Measurements from ENCODE around the gene SMIM14. TPM values are rescaled to one million over a fixed set of nuclear protein-coding genes. Genes with fewer than 3 reads are reported as not detected.
"Not testable (repeated sequence)": the region's sequence is repeated elsewhere in the genome, so short reads cannot be mapped to it uniquely, and the experiment has no call there.

Gene SMIM14
- polyA plus RNA-seq, 5 donors: 45.5 to 70.0 (median 62.5) TPM

DNA sequence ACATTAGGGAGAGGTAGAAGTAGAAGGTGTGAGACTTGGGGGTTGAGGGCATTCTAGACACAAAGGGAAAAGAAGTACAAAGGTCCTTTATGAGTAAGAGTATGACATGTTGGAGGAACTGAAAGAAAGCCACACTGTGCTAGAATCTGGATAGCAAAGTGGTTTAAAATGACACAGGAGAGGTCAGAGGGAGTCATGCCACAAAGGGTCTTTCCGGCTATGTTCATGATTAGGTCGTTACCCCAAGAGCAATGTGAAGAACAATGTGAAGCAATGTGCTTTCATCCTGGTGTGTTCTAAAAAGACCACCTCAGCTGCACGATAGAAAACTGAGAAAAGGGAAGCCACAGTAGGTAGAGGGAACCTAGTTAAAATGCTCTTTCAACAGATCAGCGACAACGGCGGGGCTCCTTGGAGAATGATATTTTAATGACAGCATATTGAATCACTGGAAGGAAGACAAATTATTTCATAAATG lies 29.2 kb downstream of the SMIM14 start:
- no peak for DNase-seq

DNA sequence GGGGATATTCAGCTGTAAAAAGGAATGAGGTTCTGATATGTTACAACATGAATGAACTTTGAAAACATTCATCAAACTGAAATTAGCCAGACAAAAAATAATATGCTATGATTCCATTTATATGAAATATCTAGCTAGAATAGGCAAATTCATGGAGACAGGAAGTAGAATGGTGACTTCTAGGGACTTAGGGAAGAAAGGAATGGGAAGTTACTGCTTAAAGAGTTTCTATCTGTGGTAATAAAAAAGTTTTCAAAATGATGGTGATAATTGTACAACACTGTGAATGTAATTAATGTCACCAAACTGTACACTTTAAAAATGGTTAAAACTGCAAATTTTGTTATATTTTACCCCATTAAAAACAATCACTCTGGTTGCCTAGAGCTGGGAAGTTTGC lies 30.2 kb downstream of the SMIM14 start:
- no peak for DNase-seq

DNA sequence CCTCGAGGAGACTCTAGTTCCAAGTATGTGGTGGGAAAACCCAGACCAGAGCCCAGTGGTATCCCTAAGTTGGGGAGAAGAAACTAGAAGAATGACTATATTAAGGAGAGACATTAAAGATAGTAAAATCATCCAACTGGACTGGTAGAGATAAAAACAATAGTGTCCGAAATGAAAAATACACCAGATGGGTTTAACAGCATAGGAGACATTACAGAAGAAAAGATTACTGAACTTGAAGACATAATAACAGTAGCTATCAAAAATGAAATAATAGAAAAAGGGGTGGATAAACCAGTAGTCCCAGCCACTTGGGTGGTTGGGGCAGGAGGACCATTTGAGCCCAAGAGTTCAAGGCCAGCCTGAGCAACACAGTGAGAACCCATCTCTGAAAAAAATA lies 31.9 kb downstream of the SMIM14 start:
- no peak for DNase-seq

DNA sequence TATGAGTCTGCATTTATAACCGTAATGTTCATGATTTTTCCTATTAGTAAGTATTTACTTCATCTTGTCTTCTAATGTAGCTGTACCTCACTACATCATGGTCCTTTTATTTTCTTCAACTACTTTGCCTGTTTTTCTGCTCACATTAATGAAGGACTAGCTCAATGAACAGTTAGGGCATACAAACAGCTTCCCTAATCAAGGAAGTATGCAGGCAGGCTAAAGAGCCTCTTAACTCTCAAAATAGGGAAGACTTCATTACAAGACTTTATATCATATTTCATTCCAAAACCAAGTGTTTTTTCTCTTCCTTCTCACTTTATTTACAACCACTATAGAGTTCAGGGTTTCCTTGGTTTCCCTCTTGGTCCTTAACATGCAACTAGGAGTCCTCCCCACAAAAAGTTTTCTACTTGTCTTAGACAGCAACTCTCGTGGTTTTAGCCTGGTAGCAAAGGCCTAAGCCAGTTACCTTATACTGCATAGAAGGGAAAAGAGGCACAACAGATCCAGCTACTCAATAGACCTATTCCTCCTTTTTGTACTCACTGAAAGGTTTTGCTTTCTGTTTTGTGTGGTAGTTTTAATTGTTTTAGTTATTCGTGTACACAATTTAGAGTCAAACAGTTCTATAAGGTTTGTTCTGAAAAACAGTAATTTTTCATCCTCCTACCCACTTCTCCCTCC lies 40.8 kb downstream of the SMIM14 start:
- DNase-seq: no peak

DNA sequence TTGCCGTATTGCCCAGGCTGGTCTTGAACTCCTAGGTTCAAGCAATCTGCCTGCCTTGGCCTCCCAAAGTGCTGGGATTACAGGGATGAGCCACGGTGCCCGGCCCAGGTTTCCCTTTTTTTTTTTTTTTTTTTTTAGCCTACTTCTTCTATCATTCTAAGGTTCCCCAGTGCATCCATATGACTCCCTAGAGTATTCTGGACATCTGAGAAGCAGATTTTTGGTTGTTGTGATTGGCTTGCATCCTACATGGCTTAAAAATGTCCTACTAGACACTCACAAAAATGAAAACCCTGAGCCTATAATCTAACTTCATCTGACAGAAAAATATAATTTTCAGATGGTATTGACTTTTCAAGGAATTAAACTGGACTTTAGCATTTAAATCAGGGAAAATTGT lies 41.7 kb downstream of the SMIM14 start:
- no peak for DNase-seq

DNA sequence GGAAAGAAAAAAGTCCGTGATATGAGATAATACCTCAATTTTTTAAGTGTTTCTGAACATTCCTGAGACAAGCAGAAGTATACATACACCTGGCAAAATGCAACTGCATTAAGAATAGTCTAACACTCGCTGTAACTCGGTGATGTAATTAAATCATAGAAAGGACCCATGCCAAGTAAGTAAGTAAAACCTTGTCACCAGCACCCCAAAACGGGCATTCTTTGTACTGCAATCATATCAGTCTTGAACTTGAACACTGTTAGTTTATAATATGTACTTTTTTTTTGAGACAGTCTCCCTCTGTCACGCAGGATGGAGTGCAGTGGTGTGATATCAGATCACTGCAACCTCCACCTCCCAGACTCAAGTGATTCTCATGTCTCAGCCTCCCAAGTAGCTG lies 47.4 kb downstream of the SMIM14 start:
- DNase-seq: no peak

DNA sequence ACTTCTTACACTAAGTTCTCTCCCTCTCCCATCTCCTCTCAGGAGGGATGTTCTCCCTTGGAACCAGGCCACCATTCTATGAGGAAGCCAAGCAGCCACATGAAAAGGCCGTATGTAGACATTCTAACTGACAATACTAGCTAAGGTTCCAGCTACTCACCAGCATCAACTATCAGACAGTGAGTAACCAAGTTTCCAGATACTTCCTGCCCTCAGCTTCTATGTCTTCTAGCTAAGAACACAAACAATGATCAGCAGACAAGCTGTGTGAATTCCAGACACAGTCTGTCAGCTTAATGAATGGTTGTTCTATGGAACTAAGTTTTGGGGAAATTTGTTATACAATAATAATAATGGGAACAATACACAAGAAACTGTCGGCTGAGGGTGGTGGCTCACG lies 50.8 kb downstream of the SMIM14 start:
- no peak for DNase-seq

DNA sequence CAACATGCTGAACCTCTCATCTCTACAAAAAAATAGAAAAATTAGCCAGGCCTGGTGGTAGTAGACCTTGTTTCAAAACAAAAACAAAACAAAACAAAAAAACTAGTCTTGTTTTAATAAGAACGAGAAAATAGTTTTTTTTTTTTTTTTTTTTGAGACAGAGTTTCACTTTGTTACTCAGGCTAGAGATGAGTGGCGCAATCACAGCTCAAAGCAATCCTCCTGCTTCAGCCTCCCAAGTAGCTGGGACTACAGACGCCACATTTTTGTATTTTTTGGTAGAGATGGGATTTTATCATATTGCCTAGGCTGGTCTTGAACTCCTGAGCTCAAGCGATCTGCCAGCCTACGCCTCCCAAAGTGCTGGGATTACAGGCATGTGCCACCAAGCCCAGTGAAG lies 63.7 kb downstream of the SMIM14 start:
- no peak for DNase-seq

DNA sequence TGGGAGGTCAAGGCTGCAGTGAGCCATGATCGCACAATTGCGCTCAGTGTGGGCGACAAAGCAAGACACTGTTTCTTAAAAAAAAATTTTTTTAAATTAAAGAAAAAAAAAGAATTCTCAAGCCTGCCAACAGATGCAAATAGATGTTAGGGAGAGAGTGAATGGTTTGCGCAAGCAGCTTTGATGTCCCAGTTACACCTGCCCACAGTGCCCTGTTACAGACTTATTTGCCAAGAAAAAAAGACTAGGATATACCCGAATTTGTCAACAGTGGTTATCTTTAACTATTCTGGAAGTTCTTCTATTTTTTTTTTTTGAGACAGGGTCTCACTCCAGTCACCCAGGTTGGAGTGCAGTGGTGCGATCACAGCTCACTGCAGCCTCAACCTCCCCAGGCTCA lies 67.2 kb downstream of the SMIM14 start:
- DNase-seq: no peak

DNA sequence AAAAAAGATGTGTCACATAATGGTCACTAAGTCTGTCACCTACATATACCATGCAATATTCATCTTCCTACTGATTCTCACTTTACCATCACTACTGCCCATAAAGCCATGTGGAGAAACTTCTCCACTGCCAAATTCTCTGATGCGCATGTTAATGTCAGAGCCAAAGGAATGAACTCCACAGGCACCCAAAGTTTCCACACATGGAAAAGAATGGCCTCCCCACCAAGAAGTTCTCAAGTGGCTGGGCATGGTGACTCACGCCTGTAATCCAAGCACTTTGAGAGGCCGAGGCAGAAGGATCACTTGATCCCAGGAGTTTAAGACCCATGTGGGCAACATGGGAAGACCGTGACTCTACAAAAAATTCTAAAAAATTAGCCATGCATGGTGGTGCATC lies 67.6 kb downstream of the SMIM14 start:
- no peak for DNase-seq

DNA sequence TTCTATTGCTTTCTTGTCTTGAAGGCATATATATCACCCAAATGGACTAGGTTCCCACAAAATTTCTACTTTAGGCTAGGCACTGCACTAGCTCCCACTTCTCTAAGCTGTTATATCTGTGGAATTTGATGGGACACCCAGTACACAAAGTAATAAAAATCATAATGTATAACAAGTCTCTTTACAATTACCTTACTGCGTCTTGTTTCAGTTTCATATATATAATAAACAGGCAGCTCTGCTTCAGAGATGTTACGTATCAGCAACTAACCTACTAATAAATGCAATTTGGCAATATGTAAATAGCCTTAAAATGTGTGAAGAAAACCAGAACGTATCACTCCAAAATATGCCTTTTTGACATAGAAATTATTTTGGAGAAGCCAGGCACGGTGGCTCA lies 69.5 kb downstream of the SMIM14 start:
- DNase-seq: no peak

DNA sequence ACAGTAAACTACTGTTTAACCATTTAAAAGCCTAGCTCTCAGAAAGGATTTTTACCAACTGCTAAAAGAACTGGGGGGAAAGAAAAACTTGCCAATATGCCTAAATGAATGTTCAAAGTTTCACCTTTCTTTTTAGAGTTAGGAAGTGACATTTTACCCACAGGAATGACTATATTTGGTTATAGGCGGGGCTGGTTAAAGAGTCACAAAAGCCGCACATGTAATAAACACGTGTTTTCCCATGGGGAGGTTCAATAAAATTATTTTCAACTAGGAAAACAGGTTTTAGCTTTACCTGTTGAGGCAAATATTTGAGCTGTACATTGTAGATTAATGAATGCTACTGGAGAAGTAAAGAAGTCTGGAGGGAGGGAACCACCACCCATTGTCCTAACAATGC lies 69.9 kb downstream of the SMIM14 start:
- DNase-seq: no peak

DNA sequence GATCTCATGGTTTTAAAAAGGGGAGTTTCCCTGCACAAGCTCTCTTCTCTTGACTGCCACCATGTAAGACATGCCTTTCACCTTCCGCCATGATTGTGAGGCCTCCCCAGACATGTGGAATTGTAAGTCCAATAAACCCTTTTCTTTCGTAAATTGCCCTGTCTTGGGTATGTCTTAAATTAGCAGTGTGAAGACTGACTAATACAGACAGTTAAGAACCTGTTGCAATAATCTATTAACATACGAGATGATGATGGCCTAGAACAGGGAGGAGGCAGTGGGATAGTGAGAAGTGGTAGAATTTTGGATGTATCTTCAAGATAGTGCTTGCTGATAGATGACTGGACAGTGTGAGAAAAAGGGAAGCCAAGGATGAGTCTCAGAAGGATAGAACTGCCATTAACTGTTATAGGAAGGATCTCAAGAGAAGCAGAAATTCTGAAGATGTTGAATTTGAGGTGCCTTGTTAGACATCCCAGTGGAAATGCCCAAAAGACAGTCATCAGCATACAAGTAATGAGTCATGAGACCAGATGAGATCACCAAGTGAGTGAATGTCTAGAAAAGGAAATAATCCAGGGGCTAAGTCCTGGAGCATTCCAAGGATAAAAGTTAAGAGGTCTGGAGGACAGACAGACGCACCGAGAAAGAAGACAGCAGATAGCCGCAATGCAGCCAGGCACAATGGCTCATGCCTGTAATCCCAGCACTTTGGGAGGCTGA lies 72.6 kb downstream of the SMIM14 start:
- DNase-seq: no peak

DNA sequence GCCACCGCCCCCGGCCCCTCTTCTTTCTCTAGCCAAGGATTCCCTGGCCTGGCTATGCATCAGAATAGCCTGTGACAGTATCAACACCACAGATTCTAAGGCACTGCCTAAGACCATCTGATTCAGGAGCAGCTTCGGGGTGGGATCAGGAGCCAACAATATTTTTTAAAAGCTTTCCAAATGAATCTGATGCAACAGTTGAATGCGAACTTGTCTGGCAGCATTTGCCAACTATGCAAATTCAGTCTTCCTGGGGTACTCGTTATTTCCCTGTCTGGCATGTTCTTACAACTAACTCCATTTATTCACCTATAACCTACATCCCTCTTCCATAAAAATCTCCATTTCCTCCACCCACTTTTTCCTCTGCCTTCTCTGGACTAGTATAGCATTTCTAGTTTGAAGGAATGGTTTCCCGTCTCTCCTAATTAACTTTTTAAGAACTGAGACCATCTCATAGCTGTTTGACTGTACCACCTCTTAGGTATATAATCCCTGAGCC lies 75.3 kb downstream of the SMIM14 start:
- DNase-seq: no peak

DNA sequence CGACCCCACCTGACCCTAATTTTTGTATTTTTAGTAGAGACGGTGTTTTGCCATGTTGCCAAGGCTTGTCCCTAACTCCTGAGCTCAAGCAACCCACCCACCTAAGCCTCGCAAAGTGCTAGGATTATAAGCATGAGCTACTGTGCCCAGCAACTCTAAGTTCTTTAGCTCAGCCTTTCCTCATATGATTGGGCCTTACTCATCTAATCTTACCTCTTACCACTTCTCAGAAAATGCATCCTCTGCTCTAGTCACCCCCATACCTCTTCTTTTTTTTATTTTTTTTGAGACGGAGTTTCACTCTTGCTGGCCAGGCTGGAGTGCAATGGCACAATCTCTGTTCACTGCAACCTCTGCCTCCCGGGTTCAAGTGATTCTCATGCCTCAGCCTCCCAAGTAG lies 75.9 kb downstream of the SMIM14 start:
- DNase-seq: no peak

DNA sequence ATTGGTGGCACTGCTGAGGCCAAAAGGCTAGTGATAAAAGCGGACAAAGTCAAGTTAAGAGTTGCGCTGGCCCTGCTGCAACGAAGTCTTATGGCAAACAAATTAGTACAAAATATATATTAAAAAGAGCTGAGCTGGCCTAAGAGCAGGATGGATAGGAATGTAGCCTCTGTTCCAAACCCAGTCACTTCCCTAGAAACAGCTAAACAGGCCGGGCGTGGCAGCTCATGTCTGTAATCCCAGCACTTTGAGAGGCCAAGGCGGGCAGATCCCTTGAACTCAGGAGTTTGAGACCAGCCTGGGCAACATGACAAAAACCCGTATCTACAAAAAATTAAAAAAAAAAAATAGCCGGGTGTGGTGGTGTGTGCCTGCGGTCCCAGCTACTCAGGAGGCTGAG lies 79.0 kb downstream of the SMIM14 start:
- DNase-seq: no peak

DNA sequence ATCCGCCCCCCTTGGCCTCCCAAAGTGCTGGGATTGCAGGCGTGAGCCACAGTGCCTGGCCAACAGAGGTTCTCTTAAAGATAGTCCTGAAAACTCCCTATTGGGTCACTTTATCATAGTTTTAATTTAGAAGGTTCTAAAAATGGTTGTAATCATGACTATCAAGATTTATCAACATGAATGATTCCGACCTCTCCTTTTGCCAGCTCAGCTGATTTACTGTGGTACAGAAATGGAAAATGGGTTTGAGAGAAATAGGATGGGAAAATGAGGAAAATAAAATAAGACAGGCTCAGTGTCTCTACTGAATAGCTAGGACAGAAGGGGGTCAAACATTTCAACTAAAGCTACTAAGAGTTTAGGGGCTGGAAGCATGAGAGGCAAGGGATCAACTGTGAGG lies 83.2 kb downstream of the SMIM14 start:
- DNase-seq: no peak

DNA sequence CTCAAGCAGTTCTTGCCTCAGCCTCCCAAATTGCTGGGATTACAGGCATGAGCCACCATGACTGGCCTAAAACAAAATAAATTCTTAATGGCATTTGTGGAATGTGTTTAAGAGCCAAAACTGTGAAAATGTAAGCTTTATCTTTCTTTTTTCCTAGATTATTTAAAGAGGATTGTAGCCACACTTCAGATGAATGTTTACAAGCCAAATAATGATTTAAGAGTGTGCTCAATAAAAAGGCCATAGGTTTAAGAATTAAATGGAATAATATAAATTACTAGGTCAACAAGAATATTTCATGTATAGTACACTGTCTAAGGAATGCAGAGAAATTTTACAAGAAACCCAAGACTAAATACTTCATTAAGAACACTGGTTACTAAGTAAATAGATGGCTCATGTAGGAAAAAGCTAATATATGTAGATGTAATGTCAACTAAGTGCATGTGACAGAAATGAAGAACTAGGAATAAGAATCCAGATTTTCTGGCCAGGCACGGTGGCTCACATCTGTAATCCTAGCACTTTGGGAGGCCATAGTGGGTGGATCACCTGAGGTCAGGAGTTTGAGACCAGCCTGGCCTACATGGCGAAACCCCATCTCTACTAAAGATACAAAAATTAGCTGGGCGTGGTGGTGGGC lies 90.1 kb downstream of the SMIM14 start:
- DNase-seq: no peak

DNA sequence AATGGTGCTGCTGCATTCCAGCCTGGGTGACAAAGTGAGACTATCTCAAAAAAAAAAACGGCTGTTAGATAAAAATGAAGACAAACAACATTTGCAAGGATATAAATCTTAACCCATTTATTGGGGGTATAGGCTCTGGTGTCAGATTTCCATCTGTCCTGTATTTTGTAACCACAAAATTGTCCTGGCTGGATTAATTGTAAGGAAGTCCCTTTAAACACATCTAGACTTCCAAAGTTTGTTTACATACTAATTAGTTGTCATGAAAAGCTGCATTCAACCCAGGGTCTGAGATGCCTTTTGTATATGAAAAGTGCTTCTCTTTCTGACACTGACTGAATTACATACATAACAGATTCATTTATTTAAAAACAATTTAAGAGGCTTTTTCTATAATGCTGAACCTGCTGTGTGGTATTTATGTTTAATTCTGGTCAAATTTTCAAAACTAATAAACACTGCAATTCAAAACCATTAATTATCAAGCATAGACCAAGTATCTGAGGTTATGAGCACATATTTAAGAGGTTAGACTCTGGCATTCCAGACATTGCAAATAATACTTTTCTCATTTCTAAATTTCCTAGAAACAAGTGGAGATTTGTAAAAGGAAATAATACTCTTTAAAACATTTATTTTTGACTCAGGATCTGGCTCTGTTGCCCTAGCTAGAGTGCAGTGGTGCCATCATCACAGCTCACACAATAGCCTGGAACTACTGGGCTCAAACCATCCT lies 93.9 kb downstream of the SMIM14 start:
- DNase-seq: no peak

DNA sequence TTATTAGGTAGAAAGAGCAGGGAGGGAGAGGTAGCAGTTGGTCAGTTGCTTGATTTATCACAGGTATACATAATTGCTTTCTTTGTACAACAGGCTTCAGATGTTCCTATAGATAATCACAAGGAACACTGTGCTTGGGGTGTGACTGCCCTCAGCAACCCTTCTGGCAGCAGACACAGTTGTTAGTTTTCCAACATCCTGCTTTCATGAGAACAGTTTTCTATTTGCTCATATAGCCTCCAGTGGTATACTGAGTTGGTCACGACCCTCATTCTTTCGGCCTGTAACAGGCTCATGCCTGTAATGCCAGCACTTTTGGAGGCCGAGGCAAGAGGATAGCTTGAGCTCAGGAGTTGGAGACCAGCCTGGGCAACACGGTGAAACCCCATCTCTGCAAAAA lies 94.6 kb downstream of the SMIM14 start:
- DNase-seq: not testable (repeated sequence)

DNA sequence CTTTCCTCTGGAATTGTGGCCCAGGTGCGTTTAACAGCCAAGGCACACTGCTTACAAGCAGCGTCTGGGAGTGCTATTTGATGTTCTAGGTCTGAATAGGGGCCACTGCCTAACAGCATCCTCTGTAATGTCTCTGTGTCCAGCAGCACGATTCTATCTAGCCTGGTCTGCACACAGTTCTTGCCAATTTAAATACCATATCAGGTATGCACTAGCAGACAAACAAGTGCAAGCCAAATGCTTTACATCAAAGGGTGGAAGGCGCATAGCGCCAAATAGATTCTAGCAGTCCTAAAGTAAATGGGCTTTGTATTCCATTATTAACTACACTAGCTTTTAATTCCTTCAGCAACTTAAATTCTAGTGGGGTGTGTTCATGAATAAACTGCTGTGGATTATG lies 95.6 kb downstream of the SMIM14 start:
- no peak for DNase-seq

DNA sequence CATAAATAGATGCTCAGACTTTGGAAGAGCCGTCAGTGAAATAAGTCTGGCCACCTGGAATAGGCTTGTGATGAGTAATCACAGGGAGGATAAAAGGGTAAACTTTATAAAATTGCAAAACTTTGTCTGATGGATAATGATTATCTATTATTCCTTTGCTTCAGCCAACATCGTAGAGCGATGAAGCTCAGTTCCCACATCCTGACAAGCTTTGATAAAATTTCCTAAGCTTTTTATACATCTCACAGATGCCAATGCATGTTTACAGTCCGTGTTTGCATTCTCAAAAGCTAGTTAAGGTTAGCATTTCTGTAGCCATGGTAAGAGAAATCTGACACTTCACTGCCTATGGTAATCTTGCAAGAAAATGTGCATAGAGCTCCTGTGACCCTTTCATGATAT lies 96.1 kb downstream of the SMIM14 start:
- no peak for DNase-seq
